Dermis blood vessel endothelial cell (primary cell): ENCODE data around the gene LYZL2. TPM values are rescaled to one million over a fixed set of nuclear protein-coding genes. Genes with fewer than 3 reads are reported as not detected.
"Not testable (repeated sequence)": the region's sequence is repeated elsewhere in the genome, so short reads cannot be mapped to it uniquely, and the experiment has no call there.

ENCODE experiments used
- DNase-seq: peaks from one replicate; pipeline ENCODE4 v3.0.0; 2010
- total RNA-seq: library from RNA; depleted of rRNA; stranded (reverse); fragments of >200 nt; gene quantifications from 2 replicates; pipeline ENCODE4 v1.2.3, GENCODE V29; 2014

The LYZL2 gene
- not detected in 2 replicates for total RNA-seq

- DNase-seq = no peak
Measured at GRCh38 chr10:30629653-30630052, at the start of gene LYZL2. TSS of gene LYZL2 (minus strand) at chr10:30629753. CDS start at chr10:30626915, 2,838 bp downstream.

GRCh38 chr10:30677616-30678015 is 48.1 kb upstream of the LYZL2 start:
- DNase-seq = not testable (repeated sequence)

- DNase-seq = not testable (repeated sequence)
Measured at GRCh38 chr10:30677146-30677545, 47.6 kb upstream of the LYZL2 start.

GRCh38 chr10:30675791-30676718 is 46.5 kb upstream of the LYZL2 start:
- DNase-seq = no peak

GRCh38 chr10:30674796-30675195 is 45.2 kb upstream of the LYZL2 start:
- no peak for DNase-seq

- not testable (repeated sequence) for DNase-seq
Measured at GRCh38 chr10:30673262-30673661, 43.7 kb upstream of the LYZL2 start.

- DNase-seq = not testable (repeated sequence)
Measured at GRCh38 chr10:30672338-30672737, 42.8 kb upstream of the LYZL2 start.

- peak; percentile 88 for DNase-seq
Measured at GRCh38 chr10:30671026-30671616, 41.6 kb upstream of the LYZL2 start.

GRCh38 chr10:30667982-30668381 is 38.4 kb upstream of the LYZL2 start:
- DNase-seq = not testable (repeated sequence)

GRCh38 chr10:30663403-30663802 is 33.9 kb upstream of the LYZL2 start:
- not testable (repeated sequence) for DNase-seq

GRCh38 chr10:30662814-30663213 is 33.3 kb upstream of the LYZL2 start:
- DNase-seq = no peak

GRCh38 chr10:30660314-30660713 is 30.8 kb upstream of the LYZL2 start:
- not testable (repeated sequence) for DNase-seq

GRCh38 chr10:30656233-30656632 is 26.7 kb upstream of the LYZL2 start:
- no peak for DNase-seq

- DNase-seq = not testable (repeated sequence)
Measured at GRCh38 chr10:30655001-30655400, 25.4 kb upstream of the LYZL2 start.

GRCh38 chr10:30651470-30652397 is 22.2 kb upstream of the LYZL2 start:
- peak; percentile 72 for DNase-seq

GRCh38 chr10:30647089-30647488 is 17.5 kb upstream of the LYZL2 start:
- no peak for DNase-seq

- peak; percentile 66 for DNase-seq
Measured at GRCh38 chr10:30645340-30645827, 15.8 kb upstream of the LYZL2 start.

GRCh38 chr10:30644408-30644861 is 14.9 kb upstream of the LYZL2 start:
- peak; percentile 83 for DNase-seq

- DNase-seq = peak; percentile 50
Measured at GRCh38 chr10:30643557-30644199, 14.1 kb upstream of the LYZL2 start.

- not testable (repeated sequence) for DNase-seq
Measured at GRCh38 chr10:30642856-30643255, 13.3 kb upstream of the LYZL2 start.

GRCh38 chr10:30639946-30640786 is 10.6 kb upstream of the LYZL2 start:
- peak; percentile 91 for DNase-seq
